Measurements from ENCODE around the gene DHRS13.
A peak's percentile ranks its signal among the peaks of the same experiment; 100 is the strongest.

Gene DHRS13

GRCh38 chr17:28917465-28917864, 14.6 kb upstream of the DHRS13 start:
- Histone ChIP-seq H3K9me2 (replicated peaks; ENCODE audit: insufficient read depth, low read length) (no peaks in the 10 kb centered on the region), H3K27me3 (replicated peaks; ENCODE audit: insufficient read depth, low read length) (no peaks in the 10 kb centered on the region), H3F3A (ENCODE audit: insufficient read depth, low read length) (0 out of 2 replicates have a peak, but pooled peaks cover 3% of the 10 kb centered on the region), H3K4me3 (ENCODE audit: low read length) (no peak overlapping the region), H2AFZ (ENCODE audit: low read length) (no peak overlapping the region), H3K4me1 (ENCODE audit: low read length) (peaks cover 8% of the 10 kb centered on the region), H3K79me2 (ENCODE audit: low read length) (peaks cover 37% of the 10 kb centered on the region), H3K36me3 (replicated peaks; ENCODE audit: insufficient read depth, low read length) (peaks cover 29% of the 10 kb centered on the region), H3K27ac (ENCODE audit: low read length) (no peak overlapping the region), H3K9me3 (replicated peaks; ENCODE audit: insufficient read depth, low read length) (no peaks in the 10 kb centered on the region), H3K9ac (ENCODE audit: low read length) (no peak overlapping the region), H4K20me1 (ENCODE audit: insufficient read depth, low read length) (no peaks in the 10 kb centered on the region), H3K4me2 (ENCODE audit: low read depth, low read length) (no peak overlapping the region)
- TF ChIP-seq EZH2 (optimal IDR thresholded peaks at IDR 0.05; ENCODE audit: low read depth, low read length), result no peak
- TF ChIP-seq EZH2phosphoT487 (IDR thresholded peaks at IDR 0.05; ENCODE audit: low read length), result no peak
- no peak for TF ChIP-seq CTCF (IDR thresholded peaks at IDR 0.05; ENCODE audit: low read length)
- no peak for DNase-seq

DNA sequence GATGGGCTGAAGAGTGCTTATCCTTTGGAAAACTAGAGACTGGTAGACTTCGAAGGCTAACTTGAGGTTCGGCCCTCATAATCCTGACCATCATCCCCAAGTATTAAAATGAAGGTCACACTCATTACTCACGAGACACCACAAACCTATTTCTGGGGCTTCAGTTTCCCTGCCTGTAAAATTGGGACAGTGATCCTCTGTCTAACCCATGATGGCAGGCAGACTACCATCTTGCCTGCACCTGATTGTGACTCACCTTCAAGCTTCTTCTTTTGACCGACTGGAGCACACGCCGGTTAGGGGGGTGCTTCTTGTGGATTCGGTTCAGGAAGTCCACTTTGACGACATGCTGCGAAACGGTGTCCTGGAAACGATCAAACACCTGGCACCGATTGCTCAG, 14.2 kb upstream of the DHRS13 start:
- peaks cover 6% of the 10 kb centered on the region for H3F3A ChIP-seq (ENCODE audit: insufficient read depth, low read length)
- no peak overlapping the region for H3K4me2 ChIP-seq (ENCODE audit: low read depth, low read length)

GRCh38 chr17:28916302-28916934, 13.5 kb upstream of the DHRS13 start:
- Histone ChIP-seq H2AFZ (ENCODE audit: low read length) (no peak overlapping the region), H4K20me1 (ENCODE audit: insufficient read depth, low read length) (no peaks in the 10 kb centered on the region), H3K4me3 (ENCODE audit: low read length) (no peak overlapping the region), H3F3A (ENCODE audit: insufficient read depth, low read length) (peaks cover 11% of the 10 kb centered on the region), H3K9ac (ENCODE audit: low read length) (no peak overlapping the region), H3K79me2 (ENCODE audit: low read length) (peaks cover 29% of the 10 kb centered on the region), H3K4me1 (ENCODE audit: low read length) (peaks cover 18% of the 10 kb centered on the region), H3K4me2 (ENCODE audit: low read depth, low read length) (no peak overlapping the region), H3K27me3 (replicated peaks; ENCODE audit: insufficient read depth, low read length) (no peaks in the 10 kb centered on the region), H3K27ac (ENCODE audit: low read length) (no peak overlapping the region), H3K36me3 (replicated peaks; ENCODE audit: insufficient read depth, low read length) (peaks cover 23% of the 10 kb centered on the region), H3K9me2 (replicated peaks; ENCODE audit: insufficient read depth, low read length) (no peaks in the 10 kb centered on the region), H3K9me3 (replicated peaks; ENCODE audit: insufficient read depth, low read length) (no peaks in the 10 kb centered on the region)
- peak; percentile 47 for DNase-seq
- TF ChIP-seq EZH2phosphoT487 (IDR thresholded peaks at IDR 0.05; ENCODE audit: low read length) (no peak), CTCF (IDR thresholded peaks at IDR 0.05; ENCODE audit: low read length) (peak; percentile 65)

More for the DNA sequence above, 14.2 kb upstream of the DHRS13 start:
- Histone ChIP-seq H3K9me2 (replicated peaks; ENCODE audit: insufficient read depth, low read length) (no peaks in the 10 kb centered on the region), H3K4me1 (ENCODE audit: low read length) (peaks cover 12% of the 10 kb centered on the region), H3K36me3 (replicated peaks; ENCODE audit: insufficient read depth, low read length) (peaks cover 25% of the 10 kb centered on the region), H4K20me1 (ENCODE audit: insufficient read depth, low read length) (no peaks in the 10 kb centered on the region), H3K27me3 (replicated peaks; ENCODE audit: insufficient read depth, low read length) (no peaks in the 10 kb centered on the region), H2AFZ (ENCODE audit: low read length) (no peak overlapping the region), H3K9me3 (replicated peaks; ENCODE audit: insufficient read depth, low read length) (no peaks in the 10 kb centered on the region), H3K9ac (ENCODE audit: low read length) (no peak overlapping the region), H3K4me3 (ENCODE audit: low read length) (no peak overlapping the region), H3K27ac (ENCODE audit: low read length) (no peak overlapping the region), H3K79me2 (ENCODE audit: low read length) (peaks cover 33% of the 10 kb centered on the region)
- no peak for DNase-seq
- TF ChIP-seq EZH2phosphoT487 (IDR thresholded peaks at IDR 0.05; ENCODE audit: low read length), result no peak
- no peak for TF ChIP-seq CTCF (IDR thresholded peaks at IDR 0.05; ENCODE audit: low read length)
- TF ChIP-seq EZH2 (optimal IDR thresholded peaks at IDR 0.05; ENCODE audit: low read depth, low read length), result no peak

Data from MM.1S (cell line).